ENCODE measurements around the gene KCTD7. TPM values are rescaled to one million over a fixed set of nuclear protein-coding genes. Genes with fewer than 3 reads are reported as not detected.
"Not testable (repeated sequence)": the region's sequence is repeated elsewhere in the genome, so short reads cannot be mapped to it uniquely, and the experiment has no call there.

The KCTD7 gene
- total RNA-seq, 4 donors from 2014 or later, result 8.7 to 23.5 (median 17.8) TPM

DNA sequence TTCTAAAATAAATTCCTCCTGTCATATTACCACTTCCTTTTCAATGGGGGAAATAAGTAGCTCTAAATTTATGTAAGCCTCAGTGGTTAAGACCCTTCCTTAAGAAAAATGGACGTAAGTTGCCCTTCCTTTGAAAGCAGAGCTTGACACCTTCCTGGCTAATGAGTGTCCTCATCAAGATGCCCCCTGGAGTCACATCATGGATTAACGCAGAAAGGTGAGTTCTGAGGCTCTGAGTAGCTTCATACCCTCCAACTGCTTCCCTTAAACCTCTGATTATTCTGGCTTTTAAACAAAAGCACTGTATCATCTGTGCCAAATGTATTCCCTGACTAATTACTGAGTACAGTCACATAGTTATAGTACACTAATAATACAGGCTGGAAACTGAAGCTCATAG, 14.7 kb downstream of the KCTD7 start:
- no peak overlapping the region for H3K27ac ChIP-seq
- no peaks in the 10 kb centered on the region for H3K9me3 ChIP-seq
- H3K27me3 ChIP-seq, result no peaks in the 10 kb centered on the region
- H3K36me3 ChIP-seq, result no peaks in the 10 kb centered on the region
- H3K4me3 ChIP-seq, result no peak overlapping the region
- DNase-seq, result no peak
- TF ChIP-seq, protein P1, sequence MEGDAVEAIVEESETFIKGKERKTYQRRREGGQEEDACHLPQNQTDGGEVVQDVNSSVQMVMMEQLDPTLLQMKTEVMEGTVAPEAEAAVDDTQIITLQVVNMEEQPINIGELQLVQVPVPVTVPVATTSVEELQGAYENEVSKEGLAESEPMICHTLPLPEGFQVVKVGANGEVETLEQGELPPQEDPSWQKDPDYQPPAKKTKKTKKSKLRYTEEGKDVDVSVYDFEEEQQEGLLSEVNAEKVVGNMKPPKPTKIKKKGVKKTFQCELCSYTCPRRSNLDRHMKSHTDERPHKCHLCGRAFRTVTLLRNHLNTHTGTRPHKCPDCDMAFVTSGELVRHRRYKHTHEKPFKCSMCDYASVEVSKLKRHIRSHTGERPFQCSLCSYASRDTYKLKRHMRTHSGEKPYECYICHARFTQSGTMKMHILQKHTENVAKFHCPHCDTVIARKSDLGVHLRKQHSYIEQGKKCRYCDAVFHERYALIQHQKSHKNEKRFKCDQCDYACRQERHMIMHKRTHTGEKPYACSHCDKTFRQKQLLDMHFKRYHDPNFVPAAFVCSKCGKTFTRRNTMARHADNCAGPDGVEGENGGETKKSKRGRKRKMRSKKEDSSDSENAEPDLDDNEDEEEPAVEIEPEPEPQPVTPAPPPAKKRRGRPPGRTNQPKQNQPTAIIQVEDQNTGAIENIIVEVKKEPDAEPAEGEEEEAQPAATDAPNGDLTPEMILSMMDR (IDR thresholded peaks at IDR 0.05), result no peak
- TF ChIP-seq POLR2A (IDR thresholded peaks at IDR 0.05), result no peak
- no peaks in the 10 kb centered on the region for H3K4me1 ChIP-seq
- intact Hi-C loops (cut with DNase I; ENCODE audit: low total_unique reads), result no loop called here

- H3K27me3 ChIP-seq; H3K36me3 ChIP-seq; DNase-seq; intact Hi-C loops (cut with DNase I; ENCODE audit: low total_unique reads); H3K4me3 ChIP-seq; H3K9me3 ChIP-seq; H3K27ac ChIP-seq: not testable (repeated sequence)
- H3K4me1 ChIP-seq, result peaks cover 0 to 12% of the 10 kb centered on the region in 2 donors
Observed at GRCh38 chr7:66651026-66651425, 22.3 kb downstream of the KCTD7 start.

- peak overlapping the region; percentile 67 to 85 for H3K4me3 ChIP-seq
- intact Hi-C loops (cut with DNase I; ENCODE audit: low total_unique reads); H3K9me3 ChIP-seq; H3K27me3 ChIP-seq; H3K36me3 ChIP-seq; DNase-seq: not testable (repeated sequence)
- TF ChIP-seq, protein P1 (IDR thresholded peaks at IDR 0.05), result peak in 3 of 4 experiments; percentile 27 to 37 (median 34)
- peak overlapping the region; percentile 97 to 98 for H3K27ac ChIP-seq
- H3K4me1 ChIP-seq, result peaks cover 0 to 15% of the 10 kb centered on the region in 2 donors
Observed at GRCh38 chr7:66653719-66654274, 25.1 kb downstream of the KCTD7 start.

DNA sequence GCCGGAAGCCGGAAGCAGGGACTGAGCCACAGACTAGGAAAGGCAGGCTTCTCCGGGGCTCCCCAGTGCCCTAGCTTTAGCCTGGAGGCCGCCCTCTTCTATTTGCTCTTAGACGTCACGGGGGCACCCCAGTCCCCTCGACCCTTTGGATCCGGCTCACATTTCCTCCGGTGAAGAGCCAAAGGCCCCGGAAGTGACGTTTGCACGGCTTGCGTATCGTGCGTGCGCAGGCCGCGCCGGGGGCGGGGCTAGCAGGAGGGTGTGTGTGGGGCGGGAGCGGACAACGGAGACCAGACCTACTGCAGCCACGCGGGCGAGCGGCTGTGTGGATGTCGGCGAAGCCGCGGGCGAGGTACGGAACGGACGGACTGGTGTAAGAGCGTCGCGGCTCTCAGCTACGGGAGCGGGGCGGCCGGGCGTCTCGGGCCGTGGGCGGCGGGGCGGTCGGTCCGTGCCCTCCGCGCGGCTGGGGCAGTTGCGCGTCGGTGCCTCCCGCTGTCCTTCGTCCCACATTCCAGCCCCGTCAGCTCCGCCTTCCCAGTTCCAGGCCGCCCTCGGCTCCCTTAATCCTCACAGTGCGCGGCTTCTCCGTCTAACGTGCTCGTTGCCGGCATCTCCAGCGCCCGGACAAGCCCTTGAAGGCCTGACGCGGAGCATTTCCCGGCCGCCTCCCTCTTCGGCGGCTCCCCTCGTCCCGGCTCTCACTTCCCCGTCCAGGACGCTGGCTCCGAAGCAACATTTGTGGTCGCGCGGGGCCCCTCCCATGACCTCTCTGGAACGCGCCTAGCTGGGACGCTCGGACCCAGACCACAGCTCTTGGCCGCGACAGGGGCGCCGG, 25.8 kb downstream of the KCTD7 start:
- Histone ChIP-seq H3K9me3 (no peaks in the 10 kb centered on the region), H3K36me3 (no peaks in the 10 kb centered on the region), H3K4me3 (peak overlapping the region; percentile 67 to 85), H3K27ac (peak overlapping the region; percentile 97 to 98), H3K4me1 (peaks cover 0 to 15% of the 10 kb centered on the region in 2 donors), H3K27me3 (no peaks in the 10 kb centered on the region)
- intact Hi-C loops (cut with DNase I; ENCODE audit: low total_unique reads), result no loop called here
- peak; percentile 98 to 99 for TF ChIP-seq POLR2A (IDR thresholded peaks at IDR 0.05)
- TF ChIP-seq, protein P1 (IDR thresholded peaks at IDR 0.05), result peak in 1 of 4 experiments; percentile 27
- DNase-seq, result peak; percentile 98

- peak; percentile 49 to 50 for DNase-seq
- H3K36me3 ChIP-seq; intact Hi-C loops (cut with DNase I; ENCODE audit: low total_unique reads); H3K9me3 ChIP-seq; H3K27me3 ChIP-seq: not testable (repeated sequence)
- H3K4me1 ChIP-seq, result peaks cover 0 to 15% of the 10 kb centered on the region in 2 donors
- H3K27ac ChIP-seq, result peak overlapping the region; percentile 97 to 98
- TF ChIP-seq, protein P1 (IDR thresholded peaks at IDR 0.05), result peak in 1 of 4 experiments; percentile 18
- H3K4me3 ChIP-seq, result peak overlapping the region; percentile 67 to 85
Observed at GRCh38 chr7:66655113-66655806, 26.6 kb downstream of the KCTD7 start.

DNA sequence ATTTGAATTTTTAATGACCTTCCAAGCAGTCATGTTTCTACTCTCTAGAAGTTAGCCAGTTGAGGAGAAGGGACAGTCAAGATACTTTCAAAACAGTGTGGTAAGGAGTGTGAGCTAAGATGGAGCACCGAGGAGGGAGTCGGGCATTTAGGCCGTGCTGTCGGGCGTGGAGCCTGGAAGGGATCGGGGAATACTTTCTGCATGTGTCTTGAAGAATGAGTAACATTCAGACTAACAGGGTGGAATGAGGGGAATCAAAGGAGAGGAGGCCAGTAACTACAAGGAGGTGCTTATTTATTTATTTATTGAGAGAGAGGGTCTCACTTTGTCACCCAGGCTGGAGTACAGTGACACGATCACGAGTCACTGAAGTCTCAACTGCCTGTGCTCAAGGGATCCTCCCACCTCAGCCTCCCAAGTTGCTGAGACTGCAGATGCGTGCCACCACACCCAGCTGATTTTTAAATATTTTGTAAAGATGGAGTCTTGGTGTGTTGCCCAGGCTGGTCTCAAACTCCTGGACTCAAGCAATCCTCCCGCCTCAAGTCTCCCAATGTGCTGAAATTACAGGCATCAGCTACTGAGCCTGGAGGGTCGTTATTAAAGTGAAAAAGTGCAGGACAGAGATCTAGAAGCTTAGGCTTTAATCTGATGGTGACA, 27.3 kb downstream of the KCTD7 start:
- intact Hi-C loops (cut with DNase I; ENCODE audit: low total_unique reads); H3K27me3 ChIP-seq; H3K36me3 ChIP-seq; H3K9me3 ChIP-seq; DNase-seq: not testable (repeated sequence)
- Histone ChIP-seq H3K4me3 (peak overlapping the region in 1 of 2 donors; percentile 85), H3K27ac (peak overlapping the region in 1 of 2 donors; percentile 98), H3K4me1 (peaks cover 0 to 15% of the 10 kb centered on the region in 2 donors)
